Cardiac muscle cell (in vitro differentiated cells and primary cell): Measurements from ENCODE around the gene ALDOC. TPM values are rescaled to one million over a fixed set of nuclear protein-coding genes. Genes with fewer than 3 reads are reported as not detected.

Experiments used
- DNase-seq, 2 donors: peaks; one replicate each; pipeline versions ENCODE4 v3.0.0 to v3.0.0-alpha.2; 2010 to 2017; ENCODE audit warnings: low read depth in 1 of 2, low spot score in 1 of 2
- H3K27ac ChIP-seq: fragments of 200-600 bp; sonication (generic); 2 replicates; pipeline ENCODE4 v1.5.1; 2016
- H3K27me3 ChIP-seq: fragments of 200-600 bp; sonication (generic); 2 replicates; pipeline ENCODE4 v1.6.0; 2016; ENCODE audit warnings: control low read depth
- H3K36me3 ChIP-seq: fragments of 200-600 bp; sonication (generic); 2 replicates; pipeline ENCODE4 v1.5.1; 2016; ENCODE audit warnings: control low read depth
- H3K4me1 ChIP-seq: fragments of 200-600 bp; sonication (generic); 2 replicates; pipeline ENCODE4 v1.8.1; 2017; ENCODE audit warnings: low read depth, mild to moderate bottlenecking, mixed run types
- H3K4me3 ChIP-seq: fragments of 200-600 bp; sonication (generic); 2 replicates; pipeline ENCODE4 v1.5.1; 2016; ENCODE audit warnings: mild to moderate bottlenecking
- H3K9me3 ChIP-seq: fragments of 200-600 bp; sonication (generic); 2 replicates; pipeline ENCODE4 v1.5.1; 2017; ENCODE audit warnings: low read depth, mild to moderate bottlenecking, control low read depth
- polyA plus RNA-seq: library from polyadenylated mRNA; unstranded; fragments of >200 nt; fragmentation: Nextera tagmentation; extraction: Ambion mirVana; gene quantifications from 2 replicates; pipeline ENCODE4 v1.2.1, GENCODE V29; 2016
- total RNA-seq: library from RNA; depleted of rRNA; stranded (reverse); fragments of >200 nt; gene quantifications from 2 replicates; pipeline ENCODE4 v1.2.3, GENCODE V29; 2016
- TF ChIP-seq, protein P1 (sequence below): IDR thresholded peaks from 2 replicates; pipeline ENCODE4 v1.5.1; 2012; ENCODE audit warnings: low read depth, mild to moderate bottlenecking, low read length

Gene ALDOC
- total and polyA plus RNA-seq, 2 experiments from 2014 or later = 177 to 183 TPM

DNA sequence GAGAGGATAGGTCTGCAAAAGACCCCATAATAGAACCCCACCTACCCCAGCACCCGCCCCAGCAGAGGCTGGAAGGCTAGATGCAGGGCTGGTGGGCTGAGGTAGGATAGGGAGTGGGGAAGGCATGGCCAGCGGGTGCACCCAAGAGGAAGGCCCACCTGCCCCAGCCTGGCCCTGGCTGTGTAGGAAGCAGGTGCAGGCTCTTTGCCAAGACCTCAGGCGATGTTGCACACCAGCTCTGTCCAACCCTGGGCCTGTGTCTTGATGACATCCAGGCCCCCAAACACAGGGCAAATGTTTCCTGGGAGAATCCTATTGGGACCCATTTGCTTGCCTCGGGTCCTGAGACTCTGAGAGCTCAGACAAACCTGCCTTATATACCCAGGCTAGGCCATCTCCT, 36.5 kb downstream of the ALDOC start:
- no peak overlapping the region for H3K27ac ChIP-seq
- DNase-seq = no peak
- TF ChIP-seq, protein P1, sequence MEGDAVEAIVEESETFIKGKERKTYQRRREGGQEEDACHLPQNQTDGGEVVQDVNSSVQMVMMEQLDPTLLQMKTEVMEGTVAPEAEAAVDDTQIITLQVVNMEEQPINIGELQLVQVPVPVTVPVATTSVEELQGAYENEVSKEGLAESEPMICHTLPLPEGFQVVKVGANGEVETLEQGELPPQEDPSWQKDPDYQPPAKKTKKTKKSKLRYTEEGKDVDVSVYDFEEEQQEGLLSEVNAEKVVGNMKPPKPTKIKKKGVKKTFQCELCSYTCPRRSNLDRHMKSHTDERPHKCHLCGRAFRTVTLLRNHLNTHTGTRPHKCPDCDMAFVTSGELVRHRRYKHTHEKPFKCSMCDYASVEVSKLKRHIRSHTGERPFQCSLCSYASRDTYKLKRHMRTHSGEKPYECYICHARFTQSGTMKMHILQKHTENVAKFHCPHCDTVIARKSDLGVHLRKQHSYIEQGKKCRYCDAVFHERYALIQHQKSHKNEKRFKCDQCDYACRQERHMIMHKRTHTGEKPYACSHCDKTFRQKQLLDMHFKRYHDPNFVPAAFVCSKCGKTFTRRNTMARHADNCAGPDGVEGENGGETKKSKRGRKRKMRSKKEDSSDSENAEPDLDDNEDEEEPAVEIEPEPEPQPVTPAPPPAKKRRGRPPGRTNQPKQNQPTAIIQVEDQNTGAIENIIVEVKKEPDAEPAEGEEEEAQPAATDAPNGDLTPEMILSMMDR = no peak
- no peaks in the 10 kb centered on the region for H3K27me3 ChIP-seq
- H3K4me3 ChIP-seq = no peak overlapping the region
- no peaks in the 10 kb centered on the region for H3K36me3 ChIP-seq
- H3K4me1 ChIP-seq = no peaks in the 10 kb centered on the region
- H3K9me3 ChIP-seq = no peaks in the 10 kb centered on the region

GRCh38 chr17:28538296-28538895, 38.3 kb downstream of the ALDOC start:
- H3K36me3 ChIP-seq = no peaks in the 10 kb centered on the region
- H3K27ac ChIP-seq = no peak overlapping the region
- no peaks in the 10 kb centered on the region for H3K9me3 ChIP-seq
- TF ChIP-seq, protein P1 = no peak
- no peaks in the 10 kb centered on the region for H3K27me3 ChIP-seq
- H3K4me1 ChIP-seq = no peaks in the 10 kb centered on the region
- no peak overlapping the region for H3K4me3 ChIP-seq
- no peak for DNase-seq

GRCh38 chr17:28537219-28537610, 39.5 kb downstream of the ALDOC start:
- no peak overlapping the region for H3K27ac ChIP-seq
- no peaks in the 10 kb centered on the region for H3K9me3 ChIP-seq
- H3K4me1 ChIP-seq = no peaks in the 10 kb centered on the region
- TF ChIP-seq, protein P1 = no peak
- H3K27me3 ChIP-seq = no peaks in the 10 kb centered on the region
- H3K4me3 ChIP-seq = no peak overlapping the region
- H3K36me3 ChIP-seq = no peaks in the 10 kb centered on the region
- DNase-seq = no peak

DNA sequence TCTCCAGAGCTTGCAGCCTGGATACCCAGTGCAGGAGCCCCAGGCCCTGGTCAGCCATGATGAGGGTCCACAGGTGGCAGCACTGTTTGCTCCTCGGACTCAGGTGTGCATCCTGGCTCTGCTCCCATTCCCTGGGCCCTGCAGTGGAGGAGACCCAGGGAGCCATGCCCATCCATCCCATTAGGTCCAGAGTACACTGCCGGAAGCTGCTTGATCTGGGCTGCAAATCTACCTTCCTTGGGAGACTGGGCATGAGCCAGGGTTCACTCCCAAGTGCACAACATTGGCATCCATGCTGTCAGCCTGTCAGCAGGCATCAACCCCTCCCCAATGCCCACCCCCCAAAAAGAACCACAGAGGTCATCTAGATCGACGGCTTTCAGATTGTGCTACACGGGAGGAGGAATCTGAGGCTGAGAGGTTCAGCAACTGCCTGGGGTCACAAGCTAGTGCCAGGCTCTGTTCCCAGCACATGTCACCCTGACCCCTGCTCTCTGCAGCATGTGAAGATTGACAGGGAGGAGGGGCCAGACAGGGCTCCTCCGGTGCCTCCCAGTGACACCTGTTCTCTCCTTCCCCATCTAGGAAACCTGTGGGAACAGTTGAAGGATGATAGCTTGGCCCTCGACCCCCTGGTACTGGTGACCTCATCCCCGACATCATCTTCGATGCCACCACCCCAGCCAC, 40.0 kb downstream of the ALDOC start:
- Histone ChIP-seq H3K27ac (no peak overlapping the region), H3K4me1 (no peaks in the 10 kb centered on the region), H3K36me3 (no peaks in the 10 kb centered on the region), H3K4me3 (no peak overlapping the region), H3K27me3 (no peaks in the 10 kb centered on the region), H3K9me3 (no peaks in the 10 kb centered on the region)
- no peak for DNase-seq
- TF ChIP-seq, protein P1 = no peak

DNA sequence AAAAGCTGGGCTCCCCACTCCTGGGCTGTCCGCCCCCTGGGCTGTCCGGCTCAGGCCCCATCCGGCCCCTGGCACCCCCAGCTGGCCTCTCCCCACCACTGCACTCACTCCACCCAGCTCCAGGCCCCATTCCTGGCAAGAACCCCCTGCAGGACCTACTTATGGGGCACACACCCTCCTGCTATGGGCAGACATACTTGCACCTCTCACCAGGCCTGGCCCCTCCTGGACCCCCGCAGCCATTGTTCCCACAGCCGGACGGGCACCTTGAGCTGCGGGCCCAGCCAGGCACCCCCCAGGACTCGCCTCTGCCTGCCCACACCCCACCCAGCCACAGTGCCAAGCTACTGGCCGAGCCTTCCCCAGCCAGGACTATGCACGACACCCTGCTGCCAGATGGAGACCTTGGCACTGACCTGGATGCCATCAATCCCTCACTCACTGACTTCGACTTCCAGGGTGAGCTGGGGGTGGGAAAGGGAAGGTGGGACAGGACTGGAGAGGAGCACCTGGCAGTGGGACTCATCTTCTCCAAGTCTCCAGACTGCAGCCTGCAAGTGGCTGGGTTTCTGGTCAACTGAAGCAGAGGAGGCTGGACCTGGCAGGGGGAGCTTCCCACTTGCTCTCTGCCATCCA, 41.8 kb downstream of the ALDOC start:
- Histone ChIP-seq H3K4me1 (no peaks in the 10 kb centered on the region), H3K4me3 (no peak overlapping the region), H3K9me3 (no peaks in the 10 kb centered on the region), H3K27ac (no peak overlapping the region), H3K27me3 (no peaks in the 10 kb centered on the region), H3K36me3 (no peaks in the 10 kb centered on the region)
- TF ChIP-seq, protein P1 = no peak
- no peak for DNase-seq
